NCI-H1048 (cell line): ENCODE data around the gene CEL.
"Not testable (repeated sequence)": the region's sequence is repeated elsewhere in the genome, so short reads cannot be mapped to it uniquely, and the experiment has no call there.

ENCODE experiments used
- DNase-seq: peaks from one replicate; lab custom pipeline; 2025; lab: John Stamatoyannopoulos, UW

CEL gene

GRCh38 chr9:133048595-133048994 lies 13.2 kb upstream of the CEL start:
- DNase-seq = no peak

DNA sequence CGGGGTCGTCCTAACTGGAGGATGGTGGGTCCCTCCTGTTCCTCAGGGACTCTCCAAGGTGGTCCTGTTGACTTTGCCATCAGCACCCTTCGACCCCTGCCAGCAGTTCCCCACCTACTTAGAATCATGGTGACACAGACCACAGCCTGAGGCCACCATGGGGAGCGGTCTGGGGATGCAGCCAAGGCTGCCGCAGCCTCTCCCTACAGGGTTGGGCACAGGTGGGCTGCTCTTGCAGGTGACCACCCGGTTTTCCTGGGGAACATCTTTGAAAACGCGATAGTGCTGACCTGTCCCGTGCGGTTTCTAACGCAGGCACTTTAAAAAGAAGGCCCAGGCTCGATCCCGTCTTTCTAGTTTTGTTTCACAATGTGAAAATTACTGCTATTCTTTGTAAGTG lies 12.7 kb upstream of the CEL start:
- no peak for DNase-seq

GRCh38 chr9:133050142-133050541 lies 11.6 kb upstream of the CEL start:
- DNase-seq = no peak

- DNase-seq = no peak
These were observed 11.0 kb upstream of the CEL start for GRCh38 chr9:133050781-133051180.

- no peak for DNase-seq
These were observed 10.4 kb upstream of the CEL start for GRCh38 chr9:133051281-133051900.

DNA sequence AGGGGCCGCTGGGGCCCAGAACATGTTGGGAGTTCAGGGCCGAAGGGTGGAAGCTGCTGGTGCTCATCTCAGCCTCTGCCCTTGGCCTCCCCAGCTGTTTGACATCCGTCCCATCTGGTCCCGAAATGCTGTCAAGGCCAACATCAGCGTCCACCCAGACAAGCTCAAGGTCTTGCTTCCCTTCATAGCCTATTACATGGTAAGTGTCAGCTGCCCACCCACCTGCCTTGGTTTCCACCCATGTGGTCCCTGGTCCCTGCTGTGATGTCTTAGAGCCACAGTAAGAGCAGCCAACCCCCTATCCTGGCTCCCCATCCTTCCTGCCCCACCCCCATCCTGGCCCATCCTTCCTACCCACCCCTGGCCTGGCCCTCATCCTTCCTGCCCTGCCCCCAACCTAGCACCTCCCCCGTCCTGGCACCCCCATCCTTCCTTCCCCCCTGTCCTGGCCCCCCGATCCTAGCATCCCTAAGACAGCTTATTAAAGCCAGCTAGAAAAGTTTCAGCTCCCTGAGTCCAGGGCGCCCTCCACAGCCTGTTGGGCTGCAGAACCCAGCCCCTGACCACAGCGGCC lies 9.7 kb upstream of the CEL start:
- no peak for DNase-seq

GRCh38 chr9:133054194-133054890 lies 7.4 kb upstream of the CEL start:
- DNase-seq = no peak

DNA sequence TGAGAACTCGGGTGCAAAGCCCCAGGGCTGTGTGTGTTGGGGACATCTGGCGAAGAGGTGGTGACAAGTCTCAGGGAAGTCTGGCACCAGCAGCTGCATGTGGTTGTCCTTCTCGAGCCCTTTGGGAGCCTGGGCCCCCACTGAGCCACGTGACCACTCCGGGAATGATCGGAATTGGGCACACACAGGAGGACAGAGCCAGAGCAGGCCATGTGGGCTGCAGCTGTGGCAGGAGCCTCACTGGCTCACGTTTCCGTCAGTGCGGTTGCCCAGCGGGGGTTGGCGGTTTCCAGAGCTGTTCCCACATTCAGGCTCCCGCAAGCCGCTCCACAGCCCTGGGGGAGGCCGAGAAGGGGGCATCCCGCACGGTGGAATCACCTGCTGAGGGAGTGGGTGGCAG lies 6.8 kb upstream of the CEL start:
- no peak for DNase-seq

- no peak for DNase-seq
These were observed 5.9 kb upstream of the CEL start for GRCh38 chr9:133055788-133056420.

DNA sequence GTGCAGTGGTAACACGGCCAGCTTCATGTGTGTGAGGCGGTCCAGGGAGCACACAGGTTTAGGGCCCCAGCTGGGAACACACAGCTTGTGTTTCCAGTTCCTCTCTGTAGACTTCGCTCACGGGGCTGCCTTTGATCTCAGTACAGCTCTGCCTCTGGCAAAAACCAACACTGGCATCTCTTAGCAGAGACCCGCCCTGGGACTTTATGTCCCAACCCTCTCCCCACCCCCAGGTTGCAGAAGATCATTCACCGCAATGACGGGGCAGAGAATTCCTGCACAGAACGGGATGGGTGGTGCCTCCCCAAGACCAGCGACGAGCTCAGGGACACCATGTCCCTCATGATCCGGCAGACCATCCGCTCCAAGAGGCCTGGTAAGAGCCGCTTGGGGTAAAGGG lies 5.2 kb upstream of the CEL start:
- no peak for DNase-seq

- no peak for DNase-seq
These were observed 4.8 kb upstream of the CEL start for GRCh38 chr9:133057006-133057405.

- no peak for DNase-seq
These were observed 4.2 kb upstream of the CEL start for GRCh38 chr9:133057553-133057952.

GRCh38 chr9:133058071-133058470 lies 3.7 kb upstream of the CEL start:
- DNase-seq = no peak

- DNase-seq = no peak
These were observed 3.0 kb upstream of the CEL start for GRCh38 chr9:133058550-133059320.

- DNase-seq = no peak
These were observed 2.2 kb upstream of the CEL start for GRCh38 chr9:133059623-133060022.

DNA sequence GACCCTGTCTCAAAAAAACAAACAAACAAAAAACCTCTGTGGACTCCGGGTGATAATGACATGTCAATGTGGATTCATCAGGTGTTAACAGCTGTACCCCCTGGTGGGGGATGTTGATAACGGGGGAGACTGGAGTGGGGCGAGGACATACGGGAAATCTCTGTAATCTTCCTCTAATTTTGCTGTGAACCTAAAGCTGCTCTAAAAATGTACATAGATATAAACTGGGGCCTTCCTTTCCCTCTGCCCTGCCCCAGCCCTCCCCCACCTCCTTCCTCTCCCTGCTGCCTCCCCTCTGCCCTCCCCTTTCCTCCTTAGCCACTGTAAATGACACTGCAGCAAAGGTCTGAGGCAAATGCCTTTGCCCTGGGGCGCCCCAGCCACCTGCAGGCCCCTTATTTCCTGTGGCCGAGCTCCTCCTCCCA lies 1.4 kb upstream of the CEL start:
- no peak for DNase-seq

- not testable (repeated sequence) for DNase-seq
These were observed 590 bp upstream of the CEL start for GRCh38 chr9:133061019-133061763.

DNA sequence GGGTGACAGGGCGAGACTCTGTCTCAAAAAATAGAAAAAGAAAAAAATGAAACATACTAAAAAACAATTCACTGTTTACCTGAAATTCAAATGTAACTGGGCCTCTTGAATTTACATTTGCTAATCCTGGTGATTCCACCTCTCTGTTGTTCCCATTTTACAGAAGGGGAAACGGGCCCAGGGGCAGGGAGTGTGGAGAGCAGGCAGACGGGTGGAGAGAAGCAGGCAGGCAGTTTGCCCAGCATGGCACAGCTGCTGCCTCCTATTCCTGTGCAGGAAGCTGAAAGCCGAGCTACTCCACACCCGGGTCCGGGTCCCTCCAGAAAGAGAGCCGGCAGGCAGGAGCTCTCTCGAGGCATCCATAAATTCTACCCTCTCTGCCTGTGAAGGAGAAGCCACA lies 788 bp downstream of the CEL start:
- DNase-seq = not testable (repeated sequence)

- no peak for DNase-seq
These were observed 1.3 kb downstream of the CEL start for GRCh38 chr9:133063159-133063499.

DNA sequence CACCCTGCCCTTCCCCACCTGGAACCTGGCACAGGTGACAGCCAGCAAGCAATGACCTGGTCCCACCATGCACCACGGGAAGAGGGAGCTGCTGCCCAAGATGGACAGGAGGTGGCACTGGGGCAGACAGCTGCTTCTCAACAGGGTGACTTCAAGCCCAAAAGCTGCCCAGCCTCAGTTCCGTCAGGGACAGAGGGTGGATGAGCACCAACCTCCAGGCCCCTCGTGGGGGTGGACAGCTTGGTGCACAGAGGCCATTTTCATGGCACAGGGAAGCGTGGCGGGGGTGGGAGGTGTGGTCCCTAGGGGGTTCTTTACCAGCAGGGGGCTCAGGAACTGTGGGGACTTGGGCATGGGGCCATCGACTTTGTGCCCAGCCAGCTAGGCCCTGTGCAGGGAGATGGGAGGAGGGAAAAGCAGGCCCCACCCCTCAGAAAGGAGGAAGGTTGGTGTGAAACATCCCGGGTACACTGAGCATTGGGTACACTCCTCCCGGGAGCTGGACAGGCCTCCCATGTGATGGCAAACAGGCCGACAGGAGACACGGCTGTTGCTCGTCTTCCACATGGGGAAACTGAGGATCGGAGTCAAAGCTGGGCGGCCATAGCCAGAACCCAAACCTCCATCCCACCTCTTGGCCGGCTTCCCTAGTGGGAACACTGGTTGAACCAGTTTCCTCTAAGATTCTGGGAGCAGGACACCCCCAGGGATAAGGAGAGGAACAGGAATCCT lies 1.9 kb downstream of the CEL start:
- no peak for DNase-seq
